Measurements from ENCODE around the gene PJA2.
"Not testable (repeated sequence)": the region's sequence is repeated elsewhere in the genome, so short reads cannot be mapped to it uniquely, and the experiment has no call there.

Gene PJA2

DNA sequence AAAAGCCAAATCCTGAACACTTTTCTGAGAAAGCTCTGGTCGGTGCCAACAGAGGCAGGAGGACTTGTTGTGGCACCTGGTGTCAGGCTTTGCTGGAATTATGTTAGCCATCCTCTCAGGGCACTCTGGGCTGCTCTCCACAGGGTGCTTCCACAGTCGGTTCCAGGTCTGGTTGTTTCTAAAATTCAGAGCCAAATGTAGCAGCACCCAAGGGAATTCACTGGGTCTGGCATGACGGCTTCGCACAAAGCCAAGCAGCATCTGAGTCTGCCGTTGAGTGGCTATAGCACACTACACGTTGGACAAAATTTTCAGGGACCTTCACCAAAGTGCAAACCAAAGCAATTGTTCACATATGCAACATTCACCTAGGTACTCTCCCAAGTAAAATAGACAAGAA is 110.2 kb downstream of the PJA2 start:
- H3K27ac ChIP-seq, result no peak overlapping the region
- TF ChIP-seq ZFX (IDR thresholded peaks at IDR 0.05; ENCODE audit: borderline replicate concordance), result no peak
- TF ChIP-seq, protein P1, sequence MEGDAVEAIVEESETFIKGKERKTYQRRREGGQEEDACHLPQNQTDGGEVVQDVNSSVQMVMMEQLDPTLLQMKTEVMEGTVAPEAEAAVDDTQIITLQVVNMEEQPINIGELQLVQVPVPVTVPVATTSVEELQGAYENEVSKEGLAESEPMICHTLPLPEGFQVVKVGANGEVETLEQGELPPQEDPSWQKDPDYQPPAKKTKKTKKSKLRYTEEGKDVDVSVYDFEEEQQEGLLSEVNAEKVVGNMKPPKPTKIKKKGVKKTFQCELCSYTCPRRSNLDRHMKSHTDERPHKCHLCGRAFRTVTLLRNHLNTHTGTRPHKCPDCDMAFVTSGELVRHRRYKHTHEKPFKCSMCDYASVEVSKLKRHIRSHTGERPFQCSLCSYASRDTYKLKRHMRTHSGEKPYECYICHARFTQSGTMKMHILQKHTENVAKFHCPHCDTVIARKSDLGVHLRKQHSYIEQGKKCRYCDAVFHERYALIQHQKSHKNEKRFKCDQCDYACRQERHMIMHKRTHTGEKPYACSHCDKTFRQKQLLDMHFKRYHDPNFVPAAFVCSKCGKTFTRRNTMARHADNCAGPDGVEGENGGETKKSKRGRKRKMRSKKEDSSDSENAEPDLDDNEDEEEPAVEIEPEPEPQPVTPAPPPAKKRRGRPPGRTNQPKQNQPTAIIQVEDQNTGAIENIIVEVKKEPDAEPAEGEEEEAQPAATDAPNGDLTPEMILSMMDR (IDR thresholded peaks at IDR 0.05), result no peak

DNA sequence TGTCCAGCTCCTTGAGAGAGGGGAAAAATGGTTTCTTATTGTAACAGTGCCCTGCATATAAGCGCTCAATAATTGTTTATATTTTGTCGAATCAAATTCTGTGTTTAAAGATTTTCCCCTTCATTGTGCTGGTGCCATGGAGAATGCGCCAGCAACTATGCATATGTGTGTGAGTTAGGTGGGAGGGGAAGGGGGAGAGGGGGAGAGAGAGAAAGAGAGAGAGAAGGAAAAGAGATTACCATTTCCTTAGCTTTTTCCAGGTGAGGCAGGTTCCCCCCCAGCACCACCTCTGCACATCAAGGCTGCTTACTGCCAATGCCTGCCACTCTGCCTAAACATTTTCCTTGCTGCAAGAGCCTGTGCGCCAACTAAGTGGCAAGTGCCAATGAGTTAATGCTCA is 111.0 kb downstream of the PJA2 start:
- TF ChIP-seq ZFX (IDR thresholded peaks at IDR 0.05; ENCODE audit: borderline replicate concordance), result no peak
- TF ChIP-seq, protein P1 (IDR thresholded peaks at IDR 0.05), result no peak
- no peak overlapping the region for H3K27ac ChIP-seq

DNA sequence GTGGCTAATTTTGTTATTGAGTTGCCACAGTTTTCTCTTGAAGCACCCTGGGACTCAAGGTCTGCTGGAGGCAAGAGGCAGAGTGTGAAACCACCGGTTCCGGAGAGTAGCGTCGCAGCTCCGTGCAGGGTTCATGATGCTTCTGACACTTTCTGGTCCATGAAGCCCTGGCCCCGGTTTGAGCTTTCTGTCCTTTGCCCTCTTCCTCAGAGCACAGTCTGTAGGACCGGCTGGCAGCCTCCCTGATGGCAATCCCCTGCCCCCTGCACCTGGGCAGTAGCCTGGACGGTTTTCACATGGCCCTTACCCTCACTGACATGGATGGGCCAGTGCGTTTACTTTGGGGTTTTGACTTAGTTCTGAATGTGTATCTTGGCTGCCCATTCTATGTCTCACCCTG is 111.9 kb downstream of the PJA2 start:
- TF ChIP-seq, protein P1 (IDR thresholded peaks at IDR 0.05), result no peak
- no peak for TF ChIP-seq ZFX (IDR thresholded peaks at IDR 0.05; ENCODE audit: borderline replicate concordance)
- no peak overlapping the region for H3K27ac ChIP-seq

DNA sequence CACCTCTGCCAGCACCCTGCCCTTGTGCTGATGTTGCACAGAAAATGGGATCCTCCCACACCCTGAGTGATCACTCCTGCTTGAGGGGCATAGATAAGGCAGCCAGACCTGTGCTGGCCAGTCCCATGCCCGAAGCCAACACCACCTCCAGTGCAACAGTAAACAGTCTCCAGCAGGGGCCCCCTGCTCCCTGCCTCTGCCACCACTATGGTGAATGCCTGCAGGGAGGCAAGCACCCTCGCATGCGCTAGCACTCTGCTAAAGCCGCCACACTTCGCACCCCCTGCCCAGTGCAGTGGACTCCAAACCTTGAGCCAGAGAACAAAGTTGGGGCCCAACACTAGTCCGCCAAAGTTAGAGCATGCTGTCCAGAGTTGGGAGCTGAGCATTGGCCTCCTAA is 118.7 kb downstream of the PJA2 start:
- H3K27ac ChIP-seq, result no peak overlapping the region
- TF ChIP-seq ZFX (IDR thresholded peaks at IDR 0.05; ENCODE audit: borderline replicate concordance), result no peak
- TF ChIP-seq, protein P1 (IDR thresholded peaks at IDR 0.05), result no peak

DNA sequence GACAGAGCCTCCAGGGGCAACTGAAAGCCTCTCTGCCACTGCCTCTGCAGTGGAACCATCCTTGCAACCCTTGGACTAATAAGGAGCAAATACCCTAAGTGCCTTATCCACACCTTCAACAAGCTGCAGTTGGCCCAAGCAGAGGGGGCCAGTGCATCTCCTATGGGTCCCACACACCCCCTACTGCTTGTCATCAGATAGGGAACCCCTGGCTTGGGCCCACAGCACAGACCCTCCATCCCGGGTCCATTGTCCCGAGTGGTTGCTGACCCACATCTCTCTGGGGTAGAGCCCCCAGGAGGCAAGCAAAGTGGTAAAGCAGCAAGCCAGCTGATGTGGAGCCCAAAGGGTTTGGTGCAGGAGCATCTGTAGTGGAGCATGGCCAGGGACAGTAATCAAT is 119.5 kb downstream of the PJA2 start:
- TF ChIP-seq ZFX (IDR thresholded peaks at IDR 0.05; ENCODE audit: borderline replicate concordance), result no peak
- TF ChIP-seq, protein P1 (IDR thresholded peaks at IDR 0.05), result no peak
- no peak overlapping the region for H3K27ac ChIP-seq

DNA sequence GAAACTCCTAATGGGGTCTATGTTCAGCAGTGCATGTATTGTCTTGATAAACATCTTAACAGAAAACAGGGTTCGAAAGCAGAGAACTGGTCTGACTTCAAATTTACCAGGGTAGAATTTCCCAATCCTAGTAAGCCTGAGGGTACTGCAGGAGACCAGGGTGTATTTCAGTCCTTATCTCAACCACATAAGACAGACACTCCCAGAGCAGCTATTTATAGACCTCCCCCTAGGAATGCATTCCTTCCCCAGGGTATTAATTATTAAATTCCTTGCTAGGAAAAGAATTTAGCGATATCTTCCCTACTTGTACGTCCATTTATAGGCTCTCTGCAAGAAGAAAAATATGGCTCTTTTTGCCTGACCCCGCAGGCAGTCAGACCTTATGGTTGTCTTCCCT is 123.1 kb downstream of the PJA2 start:
- H3K27ac ChIP-seq, result not testable (repeated sequence)
